Fibroblast of lung (primary cell): ENCODE data around the gene CDC14B. TPM values are rescaled to one million over a fixed set of nuclear protein-coding genes. Genes with fewer than 3 reads are reported as not detected.
A peak's percentile ranks its signal among the peaks of the same experiment; 100 is the strongest.

ENCODE experiments used
- DNase-seq, 2 donors: peaks; one replicate each; pipeline versions ENCODE4 v3.0.0 to v3.0.0-alpha.2; 2010; ENCODE audit warnings: low read depth in 2 of 2
- H2AFZ ChIP-seq: 2 replicates; pipeline ENCODE4 v1.5.1; 2012; ENCODE audit warnings: low read length, control low read depth, inconsistent platforms
- H3K27ac ChIP-seq: 2 replicates; pipeline ENCODE4 v1.5.1; 2011; ENCODE audit warnings: low read length, control low read depth; ENCODE audit not compliant: insufficient read depth
- H3K27me3 ChIP-seq: 2 replicates; pipeline ENCODE4 v1.5.1; 2011; ENCODE audit warnings: mild to moderate bottlenecking, low read length; ENCODE audit not compliant: control insufficient read depth, insufficient read depth
- H3K36me3 ChIP-seq: 2 replicates; pipeline ENCODE4 v1.5.1; 2011; ENCODE audit warnings: low read length; ENCODE audit not compliant: control insufficient read depth, insufficient read depth
- H3K4me1 ChIP-seq: 2 replicates; pipeline ENCODE4 v1.5.1; 2011; ENCODE audit warnings: low read length; ENCODE audit not compliant: control insufficient read depth, insufficient read depth; ENCODE audit errors: extremely low read depth
- H3K4me2 ChIP-seq: 2 replicates; pipeline ENCODE4 v1.5.1; 2011; ENCODE audit warnings: low read length, control low read depth; ENCODE audit not compliant: insufficient read depth; ENCODE audit errors: extremely low read depth
- H3K4me3 ChIP-seq, 4 experiments: fragments of 200-600 bp in 1 of 4; sonication (generic) in 1 of 4; replicated peaks in 1 of 4; 2 replicates each; pipeline ENCODE4 v1.5.1; 2011 to 2016; ENCODE audit warnings: low read length in 4 of 4, low read depth in 3 of 4, mild to moderate bottlenecking in 3 of 4, control low read depth in 2 of 4, inconsistent platforms in 1 of 4, mixed read lengths in 1 of 4; ENCODE audit not compliant: insufficient read depth in 1 of 4; ENCODE audit errors: control extremely low read depth in 1 of 4
- H3K79me2 ChIP-seq: 2 replicates; pipeline ENCODE4 v1.5.1; 2012; ENCODE audit warnings: mild to moderate bottlenecking, low read length, inconsistent platforms; ENCODE audit not compliant: control insufficient read depth, insufficient read depth
- H3K9ac ChIP-seq: 2 replicates; pipeline ENCODE4 v1.5.1; 2011; ENCODE audit warnings: mild to moderate bottlenecking, low read length, control low read depth; ENCODE audit not compliant: insufficient read depth
- H3K9me3 ChIP-seq: 2 replicates; pipeline ENCODE4 v1.5.1; 2012; ENCODE audit warnings: low read depth, low read length; ENCODE audit not compliant: control insufficient read depth, insufficient read depth
- H4K20me1 ChIP-seq: 2 replicates; pipeline ENCODE4 v1.5.1; 2011; ENCODE audit warnings: low read length; ENCODE audit not compliant: control insufficient read depth, insufficient read depth; ENCODE audit errors: extremely low read depth
- EZH2 ChIP-seq: IDR thresholded peaks from 2 replicates; pipeline ENCODE4 v1.5.1; 2012; ENCODE audit warnings: low read length, control low read depth, mild to moderate bottlenecking; ENCODE audit errors: missing control alignments
- polyA plus RNA-seq, 2 donors: library from polyadenylated mRNA; depleted of rRNA in 1 of 2; stranded (reverse) in 1 of 2; unstranded in 1 of 2; fragments of >200 nt; gene quantifications; 2 replicates each; pipeline ENCODE4 v1.2.1, GENCODE V29; 2011 to 2012; ENCODE audit warnings: missing spikeins in 1 of 2
- total RNA-seq: library from RNA; depleted of rRNA; stranded (reverse); fragments of >200 nt; gene quantifications from 2 replicates; pipeline ENCODE4 v1.2.1, GENCODE V29; 2014
- TF ChIP-seq, protein P1 (sequence below), 2 donors: IDR thresholded peaks in 1 of 2; conservative IDR thresholded peaks in 1 of 2; 1 replicate in 1 of 2; 2 replicates in 1 of 2; pipeline ENCODE4 v1.5.1; 2011 to 2012; ENCODE audit warnings: low read length in 2 of 2, control low read depth in 1 of 2, inconsistent platforms in 1 of 2, low read depth in 1 of 2, mild to moderate bottlenecking in 1 of 2

CDC14B gene
- total and polyA plus RNA-seq, 2 donors (not counting 1 experiment from before 2014, with no cell fraction given): 38.0 to 68.5 TPM

DNA sequence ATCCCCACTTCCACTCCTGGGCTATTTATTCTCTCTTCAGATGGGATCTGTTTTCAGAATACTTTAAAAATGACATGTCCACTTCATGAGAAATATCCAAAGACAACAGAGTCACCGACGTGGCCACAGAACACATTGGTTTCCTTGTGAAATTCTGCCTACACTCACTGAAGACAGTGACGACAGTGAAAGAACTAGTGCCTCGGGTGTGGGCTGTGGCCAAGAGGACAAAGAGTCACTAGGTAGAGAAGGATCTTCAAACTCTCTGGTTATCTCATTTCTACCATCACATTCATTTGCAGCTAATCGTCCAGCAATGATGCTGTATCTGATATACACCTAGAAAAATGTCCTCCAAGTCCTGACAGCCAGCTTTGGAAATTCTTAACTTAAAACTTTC is 110.6 kb downstream of the CDC14B start:
- Histone ChIP-seq H3K4me2 (no peak overlapping the region), H3K27ac (no peak overlapping the region)

DNA sequence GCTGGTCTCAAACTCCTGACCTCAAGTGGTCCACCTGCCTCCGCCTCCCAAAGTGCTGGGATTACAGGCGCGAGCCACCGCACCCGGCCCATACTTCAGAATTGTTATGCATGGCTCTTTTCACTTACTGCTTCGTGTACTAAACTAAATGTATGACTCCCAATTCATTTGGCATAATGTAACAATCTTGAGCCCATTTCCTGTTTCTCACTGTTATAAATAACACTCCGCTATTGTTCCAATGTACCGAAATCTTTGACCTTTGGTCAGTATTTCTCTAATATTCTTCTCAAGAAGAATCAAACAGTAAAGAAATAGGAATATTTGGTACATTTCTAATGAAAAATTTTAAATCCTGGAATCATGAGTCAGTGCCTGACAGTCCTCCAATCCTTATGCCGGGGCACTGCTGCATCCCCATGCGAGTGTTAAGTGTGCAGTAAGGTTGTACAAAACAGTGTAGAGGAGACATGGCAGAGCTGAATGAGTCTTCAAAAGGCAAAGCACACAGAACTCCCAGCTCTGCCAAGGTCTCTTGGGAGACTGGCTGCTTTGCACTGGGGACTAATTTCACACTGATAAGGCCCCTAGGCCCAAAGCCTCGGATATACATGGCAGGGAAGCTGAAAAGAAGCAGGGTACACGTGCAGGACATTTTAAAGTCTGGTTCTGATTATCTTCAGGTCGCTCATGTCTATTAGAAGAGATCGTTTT is 111.3 kb downstream of the CDC14B start:
- Histone ChIP-seq H3K27me3 (no peaks in the 10 kb centered on the region), H3K27ac (no peak overlapping the region), H3K9ac (no peak overlapping the region), H3K79me2 (no peaks in the 10 kb centered on the region), H3K4me3 (no peak overlapping the region), H4K20me1 (no peaks in the 10 kb centered on the region), H3K9me3 (no peaks in the 10 kb centered on the region), H2AFZ (no peak overlapping the region), H3K36me3 (peaks cover 1% of the 10 kb centered on the region), H3K4me2 (no peak overlapping the region), H3K4me1 (peaks cover 3% of the 10 kb centered on the region)
- no peak for DNase-seq
- TF ChIP-seq EZH2: no peak
- TF ChIP-seq, protein P1, sequence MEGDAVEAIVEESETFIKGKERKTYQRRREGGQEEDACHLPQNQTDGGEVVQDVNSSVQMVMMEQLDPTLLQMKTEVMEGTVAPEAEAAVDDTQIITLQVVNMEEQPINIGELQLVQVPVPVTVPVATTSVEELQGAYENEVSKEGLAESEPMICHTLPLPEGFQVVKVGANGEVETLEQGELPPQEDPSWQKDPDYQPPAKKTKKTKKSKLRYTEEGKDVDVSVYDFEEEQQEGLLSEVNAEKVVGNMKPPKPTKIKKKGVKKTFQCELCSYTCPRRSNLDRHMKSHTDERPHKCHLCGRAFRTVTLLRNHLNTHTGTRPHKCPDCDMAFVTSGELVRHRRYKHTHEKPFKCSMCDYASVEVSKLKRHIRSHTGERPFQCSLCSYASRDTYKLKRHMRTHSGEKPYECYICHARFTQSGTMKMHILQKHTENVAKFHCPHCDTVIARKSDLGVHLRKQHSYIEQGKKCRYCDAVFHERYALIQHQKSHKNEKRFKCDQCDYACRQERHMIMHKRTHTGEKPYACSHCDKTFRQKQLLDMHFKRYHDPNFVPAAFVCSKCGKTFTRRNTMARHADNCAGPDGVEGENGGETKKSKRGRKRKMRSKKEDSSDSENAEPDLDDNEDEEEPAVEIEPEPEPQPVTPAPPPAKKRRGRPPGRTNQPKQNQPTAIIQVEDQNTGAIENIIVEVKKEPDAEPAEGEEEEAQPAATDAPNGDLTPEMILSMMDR (conservative IDR thresholded peaks at IDR 0.05 in 1 of 2, IDR thresholded peaks at IDR 0.05 in 1 of 2; ENCODE audit: low read depth in 1 of 2, low read length in 2 of 2): no peak

More for the DNA sequence above, 110.6 kb downstream of the CDC14B start:
- Histone ChIP-seq H3K4me3 (no peak overlapping the region), H3K9me3 (no peaks in the 10 kb centered on the region), H3K36me3 (peaks cover 1% of the 10 kb centered on the region), H3K27me3 (no peaks in the 10 kb centered on the region), H3K9ac (no peak overlapping the region), H2AFZ (no peak overlapping the region), H3K79me2 (no peaks in the 10 kb centered on the region), H3K4me1 (peaks cover 10% of the 10 kb centered on the region), H4K20me1 (no peaks in the 10 kb centered on the region)
- DNase-seq: no peak
- TF ChIP-seq, protein P1 (conservative IDR thresholded peaks at IDR 0.05 in 1 of 2, IDR thresholded peaks at IDR 0.05 in 1 of 2; ENCODE audit: low read depth in 1 of 2, low read length in 2 of 2): no peak
- TF ChIP-seq EZH2: no peak

DNA sequence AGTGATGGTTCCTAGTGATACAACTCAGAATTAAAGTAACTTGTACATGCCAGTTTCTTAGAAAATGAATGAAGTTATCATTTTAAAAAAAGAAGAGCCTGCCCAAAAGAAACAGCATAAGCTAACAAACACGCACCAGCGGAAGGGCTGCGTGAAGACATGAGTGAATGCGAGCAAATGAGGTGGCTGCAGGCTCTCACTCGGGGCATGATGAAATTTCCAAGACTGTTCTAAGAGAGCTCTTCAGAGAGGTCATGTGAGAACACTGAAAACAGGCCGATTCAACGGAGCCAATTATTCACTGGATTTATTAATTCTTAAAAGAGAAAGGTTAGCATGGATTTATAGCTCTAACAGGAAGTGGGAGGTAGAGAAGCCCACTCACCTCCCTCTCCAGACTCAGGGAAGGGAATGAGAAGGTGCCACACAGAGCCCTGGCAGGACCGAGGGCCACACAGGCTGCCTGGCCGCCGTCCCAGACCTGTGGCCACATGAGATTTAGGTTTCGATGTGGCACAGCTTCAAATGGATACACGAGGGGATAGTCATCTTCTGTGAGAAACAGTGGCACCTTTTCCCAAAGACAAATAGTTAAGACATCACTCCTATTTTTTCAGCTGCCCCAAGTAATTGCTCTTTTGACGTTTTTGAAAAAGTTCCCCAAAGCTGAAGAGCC is 114.2 kb downstream of the CDC14B start:
- Histone ChIP-seq H3K9me3 (no peaks in the 10 kb centered on the region), H2AFZ (no peak overlapping the region), H3K27me3 (no peaks in the 10 kb centered on the region), H4K20me1 (no peaks in the 10 kb centered on the region), H3K4me2 (no peak overlapping the region), H3K27ac (no peak overlapping the region), H3K9ac (no peak overlapping the region), H3K79me2 (no peaks in the 10 kb centered on the region), H3K4me1 (no peaks in the 10 kb centered on the region), H3K4me3 (no peak overlapping the region), H3K36me3 (no peaks in the 10 kb centered on the region)
- peak in 1 of 2 donors; percentile 41 for DNase-seq
- TF ChIP-seq, protein P1 (conservative IDR thresholded peaks at IDR 0.05 in 1 of 2, IDR thresholded peaks at IDR 0.05 in 1 of 2; ENCODE audit: low read depth in 1 of 2, low read length in 2 of 2): no peak
- no peak for TF ChIP-seq EZH2
